ENCODE data around the gene DAB1.

DNA sequence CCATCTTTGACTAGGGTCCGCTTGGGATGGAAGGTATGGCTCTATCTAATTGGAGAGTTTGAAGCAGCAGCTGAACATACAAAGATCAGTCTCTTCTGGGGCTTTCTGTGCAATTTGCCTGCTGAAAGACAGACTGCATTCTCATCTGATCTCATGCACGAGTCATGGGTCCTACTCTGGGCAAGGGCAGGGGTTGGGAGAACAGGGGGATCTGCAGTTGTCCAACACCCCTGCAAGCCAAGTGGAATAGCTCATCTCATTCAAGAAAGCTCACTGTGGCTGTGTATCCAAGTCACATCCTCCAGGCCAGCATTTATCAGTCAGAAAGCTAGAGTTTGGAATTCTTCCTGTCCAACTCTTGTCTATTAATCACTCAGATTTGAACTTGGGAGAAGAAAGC, 280.9 kb downstream of the DAB1 start:
- TF ChIP-seq, protein P1, sequence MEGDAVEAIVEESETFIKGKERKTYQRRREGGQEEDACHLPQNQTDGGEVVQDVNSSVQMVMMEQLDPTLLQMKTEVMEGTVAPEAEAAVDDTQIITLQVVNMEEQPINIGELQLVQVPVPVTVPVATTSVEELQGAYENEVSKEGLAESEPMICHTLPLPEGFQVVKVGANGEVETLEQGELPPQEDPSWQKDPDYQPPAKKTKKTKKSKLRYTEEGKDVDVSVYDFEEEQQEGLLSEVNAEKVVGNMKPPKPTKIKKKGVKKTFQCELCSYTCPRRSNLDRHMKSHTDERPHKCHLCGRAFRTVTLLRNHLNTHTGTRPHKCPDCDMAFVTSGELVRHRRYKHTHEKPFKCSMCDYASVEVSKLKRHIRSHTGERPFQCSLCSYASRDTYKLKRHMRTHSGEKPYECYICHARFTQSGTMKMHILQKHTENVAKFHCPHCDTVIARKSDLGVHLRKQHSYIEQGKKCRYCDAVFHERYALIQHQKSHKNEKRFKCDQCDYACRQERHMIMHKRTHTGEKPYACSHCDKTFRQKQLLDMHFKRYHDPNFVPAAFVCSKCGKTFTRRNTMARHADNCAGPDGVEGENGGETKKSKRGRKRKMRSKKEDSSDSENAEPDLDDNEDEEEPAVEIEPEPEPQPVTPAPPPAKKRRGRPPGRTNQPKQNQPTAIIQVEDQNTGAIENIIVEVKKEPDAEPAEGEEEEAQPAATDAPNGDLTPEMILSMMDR (IDR thresholded peaks at IDR 0.05; ENCODE audit: low read depth, low read length, poor library complexity, severe bottlenecking): no peak
- TF ChIP-seq EZH2phosphoT487 (IDR thresholded peaks at IDR 0.05; ENCODE audit: borderline replicate concordance, low read length): no peak

Measured in DOHH2 (cell line).